H1 (cell line): Measurements from ENCODE around the gene MAP4K1. TPM values are rescaled to one million over a fixed set of nuclear protein-coding genes. Genes with fewer than 3 reads are reported as not detected.

Source experiments
- RFX5 ChIP-seq: IDR thresholded peaks from 2 replicates; pipeline ENCODE4 v1.6.1; 2011; ENCODE audit warnings: low read depth, low read length, improper control_type of control experiment, borderline replicate concordance
- polyA plus RNA-seq, 7 experiments: library from polyadenylated mRNA; depleted of rRNA in 3 of 7; stranded (reverse) in 5 of 7; unstranded in 2 of 7; fragments of >200 nt in 5 of 7; fragments of 200-250 nt in 2 of 7; gene quantifications; 1 replicate in 5 of 7; 2 replicates in 1 of 7; 4 replicates in 1 of 7; pipeline versions ENCODE4 v1.2.1 to v1.2.3, GENCODE V29; 2011 to 2013; ENCODE audit warnings: missing spikeins in 2 of 7, mixed read lengths in 2 of 7
- total RNA-seq: library from RNA; stranded (reverse); fragmentation: NEBNext Ultra II Directional; extraction: Animal tissue kit (Norgen Biotek cat#: 25700); gene quantifications from 2 replicates; pipeline ENCODE4 v1.2.1, GENCODE V29; 2021
- TF ChIP-seq, protein P1 (sequence below): IDR thresholded peaks from 2 replicates; pipeline ENCODE4 v1.6.1; 2011; ENCODE audit warnings: low read depth, mild to moderate bottlenecking, low read length; ENCODE audit not compliant: insufficient read depth

Gene MAP4K1
- total and polyA plus RNA-seq, 2 of the 8 experiments (the other 6 are each of a cell fraction or from before 2014, with no cell fraction given): 9.0 to 10.4 TPM

DNA sequence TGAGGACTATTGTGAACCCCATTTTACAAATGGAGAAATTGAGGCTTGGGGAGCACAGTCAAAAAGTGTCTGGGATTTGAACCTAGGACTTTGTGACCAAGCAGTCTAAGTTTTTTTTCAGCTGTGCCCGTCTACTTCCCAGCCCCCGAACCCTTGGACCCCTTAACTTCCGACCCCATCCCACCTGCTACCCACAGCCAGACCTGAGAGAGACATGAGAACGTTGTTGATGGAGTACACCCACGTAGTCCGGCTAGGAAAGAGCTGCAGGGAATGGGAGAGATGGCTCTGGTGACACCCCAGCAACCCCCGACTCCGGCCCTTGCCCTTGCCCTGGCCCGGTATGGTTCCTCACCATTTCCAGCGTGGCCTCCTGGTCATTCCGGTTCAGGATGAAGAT lies 18.0 kb downstream of the MAP4K1 start (continued):
- TF ChIP-seq, protein P1, sequence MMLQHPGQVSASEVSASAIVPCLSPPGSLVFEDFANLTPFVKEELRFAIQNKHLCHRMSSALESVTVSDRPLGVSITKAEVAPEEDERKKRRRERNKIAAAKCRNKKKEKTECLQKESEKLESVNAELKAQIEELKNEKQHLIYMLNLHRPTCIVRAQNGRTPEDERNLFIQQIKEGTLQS: no peak
- no peak for TF ChIP-seq RFX5
